ENCODE results near the gene HRK. TPM values are rescaled to one million over a fixed set of nuclear protein-coding genes. Genes with fewer than 3 reads are reported as not detected.

The HRK gene
- total and polyA plus RNA-seq, 2 of the 8 experiments (the other 6 are each of a cell fraction or from before 2014, with no cell fraction given) = 1.6 to 2.7 TPM

DNA sequence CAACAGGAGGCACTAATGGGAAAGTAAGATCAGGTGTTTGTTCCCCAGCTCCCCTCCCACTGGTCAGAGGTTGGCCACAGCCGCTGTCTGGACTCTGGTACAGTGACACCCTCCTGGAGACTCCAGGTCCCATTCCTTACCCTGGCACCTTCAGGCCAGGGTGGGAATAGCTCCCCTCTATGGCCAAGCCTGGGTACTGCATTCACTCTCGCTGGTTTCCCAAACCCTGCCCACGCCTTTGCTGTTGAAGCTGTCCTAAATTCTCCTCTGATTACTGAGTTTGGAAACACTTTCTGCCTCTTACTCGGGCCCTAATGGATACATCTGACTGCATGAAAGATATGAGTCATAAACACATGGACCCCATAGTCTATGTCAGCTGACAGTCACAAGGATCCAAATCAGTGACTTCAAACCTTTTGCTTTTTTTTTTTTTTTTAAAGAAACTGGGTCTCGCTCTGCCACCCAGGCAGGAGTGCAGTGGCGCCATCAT, 17.9 kb downstream of the HRK start:
- H3K14ac ChIP-seq (ENCODE audit: insufficient read length) = no peak overlapping the region
- no peak overlapping the region for H2BK12ac ChIP-seq (ENCODE audit: low read depth, low read length)
- H3K18ac ChIP-seq (ENCODE audit: extremely low read depth, low read length) = no peak overlapping the region
- no peak overlapping the region for H2BK120ac ChIP-seq (replicated peaks; ENCODE audit: low read depth, low read length)
- POLR2A ChIA-PET (ENCODE audit: partially characterized antibody) = interaction anchor here (0.6 to 1.4 kb wide), 4 partner anchors 17 to 271 kb away, joined by 3 to 5 read pairs (median 4); no protein-coding TSS in a partner anchor
- WGBS, 2 experiments (ENCODE audit: extremely low coverage in 1 of 2, insufficient coverage in 1 of 2, insufficient read length in 1 of 2, insufficient replicate concordance in 2 of 2, low coverage in 1 of 2, low lambda C conversion rate in 2 of 2, missing lambda C conversion rate in 1 of 2) = 60% methylated on average over 6 of the region's 6 CpGs; no CpG with 5 or more reads in 1 of the 2 experiments
- no peak overlapping the region for H3K23ac ChIP-seq (ENCODE audit: insufficient read length)
- no peak overlapping the region for H2AK5ac ChIP-seq (ENCODE audit: low read depth, low read length)
- H2BK20ac ChIP-seq (ENCODE audit: low read length) = no peak overlapping the region
- no peak overlapping the region for H3K56ac ChIP-seq (replicated peaks; ENCODE audit: insufficient read length, low read depth, low read length)
- no peaks in the 10 kb centered on the region for H3K79me2 ChIP-seq (ENCODE audit: control insufficient read depth in 1 of 2, insufficient read depth in 2 of 2, low read length in 2 of 2)
- H3K4ac ChIP-seq (replicated peaks; ENCODE audit: insufficient read length, low read depth, low read length) = no peak overlapping the region
- H3K27ac ChIP-seq (ENCODE audit: low read depth, low read length) = no peak overlapping the region
- H3K4me2 ChIP-seq (ENCODE audit: insufficient read depth in 1 of 2, low read depth in 2 of 2, low read length in 2 of 2) = no peak overlapping the region
- H3K4me3 ChIP-seq (ENCODE audit: extremely low read depth in 1 of 4, insufficient read depth in 2 of 4, low read depth in 3 of 4, low read length in 4 of 4) = no peak overlapping the region
- H3K4me1 ChIP-seq (replicated peaks in 1 of 4; ENCODE audit: control insufficient read depth in 3 of 4, insufficient read depth in 4 of 4, low read length in 3 of 4) = no peaks in the 10 kb centered on the region; a peak in 1 of 7 replicates
- no peaks in the 10 kb centered on the region for H3K23me2 ChIP-seq (ENCODE audit: low read depth, low read length)
- H3K36me3 ChIP-seq (ENCODE audit: control insufficient read depth in 2 of 4, insufficient read depth in 4 of 4, low read length in 3 of 4) = no peaks in the 10 kb centered on the region
- H4K5ac ChIP-seq (ENCODE audit: insufficient read length, low read depth, low read length) = no peak overlapping the region
- no peaks in the 10 kb centered on the region for H4K20me1 ChIP-seq (replicated peaks in 1 of 2; ENCODE audit: control insufficient read depth in 1 of 2, insufficient read depth in 2 of 2, low read length in 2 of 2)
- H4K8ac ChIP-seq (ENCODE audit: extremely low read depth, insufficient read depth, low read length) = no peak overlapping the region
- DNase-seq (ENCODE audit: low read depth in 1 of 2, low spot score in 2 of 2) = peak; percentile 47 to 91
- no peaks in the 10 kb centered on the region for H3K9me3 ChIP-seq (ENCODE audit: insufficient read depth in 2 of 2, low read depth in 1 of 2, low read length in 1 of 2)
- no peaks in the 10 kb centered on the region for H3K27me3 ChIP-seq (replicated peaks in 1 of 4; ENCODE audit: control insufficient read depth in 3 of 4, extremely low read depth in 1 of 4, insufficient read depth in 3 of 4, low read length in 3 of 4)
- H3K9ac ChIP-seq (replicated peaks in 1 of 4; ENCODE audit: extremely low read depth in 1 of 4, low read depth in 3 of 4, low read length in 3 of 4) = no peak overlapping the region
- FAIRE-seq = peak; percentile 84
- no peak overlapping the region for H2BK15ac ChIP-seq (ENCODE audit: low read length)
- H2BK5ac ChIP-seq (ENCODE audit: low read depth, low read length) = no peak overlapping the region
- H2AFZ ChIP-seq (ENCODE audit: low read length) = no peak overlapping the region
- no peaks in the 10 kb centered on the region for H3K79me1 ChIP-seq (ENCODE audit: low read depth, low read length)
- CTCF ChIA-PET (ENCODE audit: partially characterized antibody) = interaction anchor here (0.6 to 3.3 kb wide), 53 partner anchors 8 to 773 kb away, joined by 3 to 39 read pairs (median 4); partner anchors contain the start of gene HRK
- no peak overlapping the region for H4K91ac ChIP-seq (replicated peaks; ENCODE audit: insufficient read length, low read length)
- TF ChIP-seq RAD21 (IDR thresholded peaks at IDR 0.05 in 1 of 2, conservative IDR thresholded peaks at IDR 0.05 in 1 of 2; ENCODE audit: low read depth in 2 of 2, low read length in 2 of 2) = peak; percentile 69 to 76
- TF ChIP-seq SUZ12 (IDR thresholded peaks at IDR 0.05; ENCODE audit: low read length) = no peak
- TF ChIP-seq EP300 (IDR thresholded peaks at IDR 0.05; ENCODE audit: borderline replicate concordance in 1 of 2, low read depth in 2 of 2, low read length in 2 of 2) = no peak
- TF ChIP-seq ASH2L (IDR thresholded peaks at IDR 0.05; ENCODE audit: low read length) = no peak
- TF ChIP-seq CTBP2 (IDR thresholded peaks at IDR 0.05; ENCODE audit: borderline replicate concordance, insufficient read depth, insufficient read length, low read length) = no peak
- no peak for TF ChIP-seq ZNF274 (IDR thresholded peaks at IDR 0.05; ENCODE audit: borderline replicate concordance, extremely low read depth, low read length)
- TF ChIP-seq POU5F1 (IDR thresholded peaks at IDR 0.05; ENCODE audit: low read depth, low read length) = no peak
- TF ChIP-seq, protein P1, sequence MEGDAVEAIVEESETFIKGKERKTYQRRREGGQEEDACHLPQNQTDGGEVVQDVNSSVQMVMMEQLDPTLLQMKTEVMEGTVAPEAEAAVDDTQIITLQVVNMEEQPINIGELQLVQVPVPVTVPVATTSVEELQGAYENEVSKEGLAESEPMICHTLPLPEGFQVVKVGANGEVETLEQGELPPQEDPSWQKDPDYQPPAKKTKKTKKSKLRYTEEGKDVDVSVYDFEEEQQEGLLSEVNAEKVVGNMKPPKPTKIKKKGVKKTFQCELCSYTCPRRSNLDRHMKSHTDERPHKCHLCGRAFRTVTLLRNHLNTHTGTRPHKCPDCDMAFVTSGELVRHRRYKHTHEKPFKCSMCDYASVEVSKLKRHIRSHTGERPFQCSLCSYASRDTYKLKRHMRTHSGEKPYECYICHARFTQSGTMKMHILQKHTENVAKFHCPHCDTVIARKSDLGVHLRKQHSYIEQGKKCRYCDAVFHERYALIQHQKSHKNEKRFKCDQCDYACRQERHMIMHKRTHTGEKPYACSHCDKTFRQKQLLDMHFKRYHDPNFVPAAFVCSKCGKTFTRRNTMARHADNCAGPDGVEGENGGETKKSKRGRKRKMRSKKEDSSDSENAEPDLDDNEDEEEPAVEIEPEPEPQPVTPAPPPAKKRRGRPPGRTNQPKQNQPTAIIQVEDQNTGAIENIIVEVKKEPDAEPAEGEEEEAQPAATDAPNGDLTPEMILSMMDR (IDR thresholded peaks at IDR 0.05; ENCODE audit: control extremely low read depth in 1 of 3, insufficient read depth in 1 of 3, low read depth in 1 of 3, low read length in 3 of 3) = peak; percentile 82 to 96 (median 90)
- no peak for TF ChIP-seq SIRT6 (IDR thresholded peaks at IDR 0.05; ENCODE audit: low read length)
- no peak for TF ChIP-seq JUN (IDR thresholded peaks at IDR 0.05; ENCODE audit: low read depth, low read length)
